Kidney (tissue), 14 donors: ENCODE results near the gene NRG3. TPM values are rescaled to one million over a fixed set of nuclear protein-coding genes. Genes with fewer than 3 reads are reported as not detected.

Experiments used
- DNase-seq, 5 donors: peaks; one replicate each; pipeline ENCODE4 v3.0.0-alpha.2; 2013 to 2020
- FAIRE-seq: peaks from 2 replicates; lab custom pipeline; 2012; peaks lifted over from hg19 to GRCh38; lab: Jason Lieb, UNC
- H3K27ac ChIP-seq, 2 donors: one replicate each; pipeline ENCODE4 v1.7.0; 2013; ENCODE audit warnings: low read depth in 2 of 2, low read length in 2 of 2, inconsistent platforms in 1 of 2
- H3K27me3 ChIP-seq: one replicate; pipeline ENCODE4 v1.7.1; 2013; ENCODE audit warnings: low read length, inconsistent platforms; ENCODE audit not compliant: control insufficient read depth, insufficient read depth
- H3K36me3 ChIP-seq, 3 donors: one replicate each; pipeline versions ENCODE4 v1.7.0 to v1.7.1; 2013; ENCODE audit warnings: low read length in 3 of 3, control low read depth in 1 of 3, inconsistent platforms in 1 of 3; ENCODE audit not compliant: insufficient read depth in 3 of 3, control insufficient read depth in 2 of 3
- H3K4me1 ChIP-seq, 3 donors: one replicate each; pipeline versions ENCODE4 v1.7.0 to v1.7.1; 2013; ENCODE audit warnings: low read length in 3 of 3, inconsistent platforms in 1 of 3, low read depth in 1 of 3; ENCODE audit not compliant: control insufficient read depth in 2 of 3, insufficient read depth in 2 of 3
- H3K4me3 ChIP-seq, 3 donors: one replicate each; pipeline versions ENCODE4 v1.7.0 to v1.8.1; 2013; ENCODE audit warnings: low read length in 3 of 3, control low read depth in 1 of 3, inconsistent platforms in 1 of 3
- H3K9ac ChIP-seq, 3 donors: one replicate each; pipeline versions ENCODE4 v1.7.0 to v1.7.1; 2013; ENCODE audit warnings: low read length in 3 of 3, control low read depth in 1 of 3, inconsistent platforms in 1 of 3
- H3K9me3 ChIP-seq, 3 donors: one replicate each; pipeline versions ENCODE4 v1.7.0 to v1.7.1; 2013; ENCODE audit warnings: low read length in 3 of 3, control low read depth in 1 of 3, inconsistent platforms in 1 of 3; ENCODE audit not compliant: control insufficient read depth in 2 of 3, insufficient read depth in 1 of 3
- CTCF ChIP-seq: IDR thresholded peaks from 3 replicates; pipeline ENCODE4 v1.5.1; 2012; ENCODE audit warnings: mild to moderate bottlenecking, moderate library complexity, borderline replicate concordance; ENCODE audit not compliant: insufficient read depth; ENCODE audit errors: extremely low read depth
- intact Hi-C: fragments of 100-400 bp; cut with DNase I; formaldehyde crosslinking; loops from one replicate; pipeline ENCODE4 v1.11.1; 2022
- polyA plus RNA-seq: library from polyadenylated mRNA; stranded (reverse); fragments of 350-450 nt; fragmentation: Illumina TruSeq; extraction: RNeasy Lipid Tissue Mini Kit (QIAGEN cat#74804); gene quantifications from one replicate; pipeline ENCODE4 v1.2.3, GENCODE V29; 2014; ENCODE audit warnings: low read depth, low replicate concordance; ENCODE audit not compliant: insufficient read depth
- total RNA-seq: library from RNA; stranded (reverse); fragmentation: NEBNext Ultra II Directional; extraction: Animal tissue kit (Norgen Biotek cat#: 25700); gene quantifications from one replicate; pipeline ENCODE4 v1.2.1, GENCODE V29; 2021
- donor health status: control.
- donor health status: control.
- donor health status: control.
- donor health status: control.
- donor health status: control.
- donor health status: DM: yes; HTN: yes; CAD: no.
- donor health status: Normal renal cell carcinoma (clear cell type).

Gene NRG3
- total and polyA plus RNA-seq, 2 donors from 2014 or later: 0.62 to 5.4 TPM

DNA sequence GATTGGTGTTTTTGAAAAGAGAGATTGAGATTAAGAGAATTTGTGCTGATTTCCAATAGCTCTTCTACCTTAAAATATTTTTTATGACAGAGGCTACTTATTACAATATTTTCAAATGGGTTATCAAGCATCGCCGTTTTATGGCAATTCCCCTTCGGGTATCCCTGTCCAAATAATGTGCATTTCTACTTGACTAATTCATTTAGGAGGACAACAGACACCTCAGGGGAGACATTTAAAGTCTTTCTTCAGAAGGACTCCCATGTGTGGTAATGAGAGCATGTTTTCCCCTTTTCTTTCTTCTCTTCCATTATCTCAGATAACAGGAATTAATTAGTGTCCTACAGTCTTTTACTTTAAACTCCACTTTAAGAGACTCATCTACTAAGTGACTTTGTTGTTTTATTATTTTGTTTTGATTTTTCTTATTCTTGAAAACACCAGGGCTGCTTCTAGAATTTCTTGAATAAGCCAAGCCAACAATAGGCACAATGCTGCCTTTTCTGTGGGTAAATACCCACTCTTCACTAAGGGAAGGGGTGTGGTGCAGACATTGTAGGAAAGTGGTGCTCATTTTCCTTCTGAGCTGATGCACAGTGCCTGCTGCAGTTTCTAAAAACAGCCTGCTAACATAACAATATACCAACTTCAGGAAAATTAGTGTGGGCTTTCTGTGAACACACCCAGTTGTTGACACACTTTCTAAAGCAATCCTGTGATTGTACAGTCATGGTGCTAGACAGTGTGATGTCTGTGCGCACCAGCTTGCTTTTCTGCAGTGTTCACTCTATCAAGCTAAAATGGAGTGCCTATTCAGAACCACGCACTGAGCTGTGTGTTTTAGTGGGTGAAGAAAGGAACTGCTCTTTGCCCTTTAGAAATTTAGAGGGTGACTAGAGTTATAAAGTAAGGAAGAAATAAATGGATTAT lies 597.7 kb downstream of the NRG3 start:
- intact Hi-C loops: no loop called here
- Histone ChIP-seq H3K4me3 (no peak overlapping the region), H3K4me1 (no peaks in the 10 kb centered on the region), H3K9me3 (peaks cover 0 to 4% (median 0%) of the 10 kb centered on the region in 3 donors), H3K36me3 (no peaks in the 10 kb centered on the region), H3K9ac (no peak overlapping the region), H3K27ac (no peak overlapping the region), H3K27me3 (no peaks in the 10 kb centered on the region)
- no peak for TF ChIP-seq CTCF
- FAIRE-seq: no peak
- DNase-seq: no peak

- no peak for FAIRE-seq
- no peaks in the 10 kb centered on the region for H3K36me3 ChIP-seq
- intact Hi-C loops: no loop called here
- H3K4me1 ChIP-seq: no peaks in the 10 kb centered on the region
- DNase-seq: no peak
- peaks cover 0 to 4% (median 0%) of the 10 kb centered on the region in 3 donors for H3K9me3 ChIP-seq
- no peak overlapping the region for H3K4me3 ChIP-seq
- no peaks in the 10 kb centered on the region for H3K27me3 ChIP-seq
- H3K27ac ChIP-seq: no peak overlapping the region
- no peak overlapping the region for H3K9ac ChIP-seq
- TF ChIP-seq CTCF: no peak
Measured at GRCh38 chr10:82477776-82478175, 602.8 kb downstream of the NRG3 start.

GRCh38 chr10:82492647-82493046 lies 617.7 kb downstream of the NRG3 start:
- H3K9me3 ChIP-seq: no peaks in the 10 kb centered on the region
- H3K27ac ChIP-seq: no peak overlapping the region
- TF ChIP-seq CTCF: no peak
- no peaks in the 10 kb centered on the region for H3K4me1 ChIP-seq
- no peaks in the 10 kb centered on the region for H3K36me3 ChIP-seq
- no peak overlapping the region for H3K4me3 ChIP-seq
- no peak overlapping the region for H3K9ac ChIP-seq
- no peaks in the 10 kb centered on the region for H3K27me3 ChIP-seq
- DNase-seq: no peak
- intact Hi-C loops: no loop called here
- no peak for FAIRE-seq
